ENCODE data around the gene GRID1.

Gene GRID1

GRCh38 chr10:86188326-86188725 is 178.3 kb downstream of the GRID1 start:
- TF ChIP-seq, protein P1, sequence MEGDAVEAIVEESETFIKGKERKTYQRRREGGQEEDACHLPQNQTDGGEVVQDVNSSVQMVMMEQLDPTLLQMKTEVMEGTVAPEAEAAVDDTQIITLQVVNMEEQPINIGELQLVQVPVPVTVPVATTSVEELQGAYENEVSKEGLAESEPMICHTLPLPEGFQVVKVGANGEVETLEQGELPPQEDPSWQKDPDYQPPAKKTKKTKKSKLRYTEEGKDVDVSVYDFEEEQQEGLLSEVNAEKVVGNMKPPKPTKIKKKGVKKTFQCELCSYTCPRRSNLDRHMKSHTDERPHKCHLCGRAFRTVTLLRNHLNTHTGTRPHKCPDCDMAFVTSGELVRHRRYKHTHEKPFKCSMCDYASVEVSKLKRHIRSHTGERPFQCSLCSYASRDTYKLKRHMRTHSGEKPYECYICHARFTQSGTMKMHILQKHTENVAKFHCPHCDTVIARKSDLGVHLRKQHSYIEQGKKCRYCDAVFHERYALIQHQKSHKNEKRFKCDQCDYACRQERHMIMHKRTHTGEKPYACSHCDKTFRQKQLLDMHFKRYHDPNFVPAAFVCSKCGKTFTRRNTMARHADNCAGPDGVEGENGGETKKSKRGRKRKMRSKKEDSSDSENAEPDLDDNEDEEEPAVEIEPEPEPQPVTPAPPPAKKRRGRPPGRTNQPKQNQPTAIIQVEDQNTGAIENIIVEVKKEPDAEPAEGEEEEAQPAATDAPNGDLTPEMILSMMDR (IDR thresholded peaks at IDR 0.05; ENCODE audit: low read length): no peak
- no peak for TF ChIP-seq EZH2 (IDR thresholded peaks at IDR 0.05; ENCODE audit: borderline replicate concordance, low read length)
- H3K4me1 ChIP-seq (ENCODE audit: insufficient read depth, low read length, severe bottlenecking): no peaks in the 10 kb centered on the region
- no peak overlapping the region for H3K9ac ChIP-seq (ENCODE audit: low read length)
- no peak overlapping the region for H3K4me2 ChIP-seq (ENCODE audit: low read length)
- no peaks in the 10 kb centered on the region for H3K27me3 ChIP-seq (ENCODE audit: insufficient read depth, low read length)
- H3K36me3 ChIP-seq (ENCODE audit: insufficient read depth, low read length): no peaks in the 10 kb centered on the region
- H2AFZ ChIP-seq (ENCODE audit: low read length): no peak overlapping the region
- no peak overlapping the region for H3K4me3 ChIP-seq (ENCODE audit: low read depth, low read length, poor library complexity, severe bottlenecking)
- H3K9me3 ChIP-seq (ENCODE audit: low read length): no peaks in the 10 kb centered on the region
- H3K79me2 ChIP-seq (ENCODE audit: insufficient read depth, low read length): no peaks in the 10 kb centered on the region
- no peaks in the 10 kb centered on the region for H4K20me1 ChIP-seq (ENCODE audit: insufficient read depth, low read length)
- no peak overlapping the region for H3K27ac ChIP-seq (ENCODE audit: low read depth, low read length, poor library complexity, severe bottlenecking)
- no peaks in the 10 kb centered on the region for H3K9me2 ChIP-seq (ENCODE audit: low read depth, low read length)
- no peaks in the 10 kb centered on the region for H3F3A ChIP-seq (ENCODE audit: insufficient read depth, low read length)

DNA sequence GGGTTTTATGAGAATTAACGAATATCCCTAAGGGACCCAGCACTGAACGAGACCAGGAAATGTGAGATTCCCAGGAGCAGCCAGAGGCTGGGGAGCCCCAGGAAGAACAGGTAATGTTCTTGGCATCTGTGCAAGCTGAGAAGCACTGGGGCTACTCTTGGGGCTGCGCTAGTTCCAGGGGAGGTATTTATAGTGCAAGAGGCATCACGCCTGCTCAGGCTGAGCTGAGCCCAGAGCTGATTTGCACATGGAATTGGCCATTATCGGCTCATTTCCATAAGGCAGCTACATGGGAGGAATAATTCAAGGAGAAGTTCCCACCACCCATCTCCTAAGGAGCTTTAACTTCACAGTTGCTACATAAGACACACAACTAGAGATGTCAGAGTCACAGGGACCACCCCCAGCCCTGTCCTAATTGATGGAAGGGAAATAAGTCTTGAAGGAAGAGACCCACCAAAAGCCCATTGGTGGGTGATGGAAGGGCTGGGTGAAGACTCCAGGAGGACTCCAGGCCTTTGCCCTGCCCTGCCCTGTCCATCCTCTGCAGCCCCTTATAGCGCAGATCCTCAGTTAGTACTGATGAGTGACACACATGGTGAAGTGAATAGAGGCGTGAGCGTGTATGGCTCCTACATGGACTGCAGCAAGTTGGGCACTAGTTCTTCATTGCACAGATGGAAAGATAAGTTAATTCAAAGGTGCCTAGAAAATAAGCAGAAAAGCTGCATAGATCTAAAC is 178.9 kb downstream of the GRID1 start:
- H3K79me2 ChIP-seq (ENCODE audit: insufficient read depth, low read length): no peaks in the 10 kb centered on the region
- H3K9ac ChIP-seq (ENCODE audit: low read length): no peak overlapping the region
- H3K27me3 ChIP-seq (ENCODE audit: insufficient read depth, low read length): no peaks in the 10 kb centered on the region
- no peaks in the 10 kb centered on the region for H3K9me3 ChIP-seq (ENCODE audit: low read length)
- no peaks in the 10 kb centered on the region for H3F3A ChIP-seq (ENCODE audit: insufficient read depth, low read length)
- H3K9me2 ChIP-seq (ENCODE audit: low read depth, low read length): no peaks in the 10 kb centered on the region
- no peak overlapping the region for H3K27ac ChIP-seq (ENCODE audit: low read depth, low read length, poor library complexity, severe bottlenecking)
- TF ChIP-seq, protein P1 (IDR thresholded peaks at IDR 0.05; ENCODE audit: low read length): no peak
- TF ChIP-seq EZH2 (IDR thresholded peaks at IDR 0.05; ENCODE audit: borderline replicate concordance, low read length): no peak
- no peak overlapping the region for H2AFZ ChIP-seq (ENCODE audit: low read length)
- no peaks in the 10 kb centered on the region for H3K36me3 ChIP-seq (ENCODE audit: insufficient read depth, low read length)
- H3K4me3 ChIP-seq (ENCODE audit: low read depth, low read length, poor library complexity, severe bottlenecking): no peak overlapping the region
- no peak overlapping the region for H3K4me2 ChIP-seq (ENCODE audit: low read length)
- no peaks in the 10 kb centered on the region for H4K20me1 ChIP-seq (ENCODE audit: insufficient read depth, low read length)
- H3K4me1 ChIP-seq (ENCODE audit: insufficient read depth, low read length, severe bottlenecking): no peaks in the 10 kb centered on the region

DNA sequence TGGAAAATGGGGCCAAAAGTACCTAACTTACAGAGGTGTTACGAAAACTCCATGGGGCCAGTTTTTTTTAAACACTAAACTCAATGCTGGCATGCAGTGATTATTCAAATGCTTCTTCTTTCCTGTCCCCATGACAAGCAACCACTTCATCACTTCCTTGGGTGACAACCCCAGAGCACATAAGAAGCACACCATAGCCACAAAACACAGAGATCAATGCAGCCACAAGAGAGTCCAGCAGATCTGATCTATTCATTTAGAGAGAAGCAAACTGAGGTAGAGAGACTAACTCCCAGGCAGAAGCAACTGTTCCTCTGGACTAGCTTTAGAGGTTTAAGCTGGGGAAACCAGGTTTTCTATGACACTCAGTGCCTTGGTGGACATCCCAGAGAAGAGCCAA is 180.0 kb downstream of the GRID1 start:
- no peaks in the 10 kb centered on the region for H3K36me3 ChIP-seq (ENCODE audit: insufficient read depth, low read length)
- no peak overlapping the region for H3K27ac ChIP-seq (ENCODE audit: low read depth, low read length, poor library complexity, severe bottlenecking)
- H3K9me2 ChIP-seq (ENCODE audit: low read depth, low read length): no peaks in the 10 kb centered on the region
- H3K4me1 ChIP-seq (ENCODE audit: insufficient read depth, low read length, severe bottlenecking): no peaks in the 10 kb centered on the region
- H3F3A ChIP-seq (ENCODE audit: insufficient read depth, low read length): no peaks in the 10 kb centered on the region
- no peaks in the 10 kb centered on the region for H3K27me3 ChIP-seq (ENCODE audit: insufficient read depth, low read length)
- no peak overlapping the region for H3K4me3 ChIP-seq (ENCODE audit: low read depth, low read length, poor library complexity, severe bottlenecking)
- no peak overlapping the region for H3K4me2 ChIP-seq (ENCODE audit: low read length)
- no peaks in the 10 kb centered on the region for H4K20me1 ChIP-seq (ENCODE audit: insufficient read depth, low read length)
- H2AFZ ChIP-seq (ENCODE audit: low read length): no peak overlapping the region
- H3K9me3 ChIP-seq (ENCODE audit: low read length): no peaks in the 10 kb centered on the region
- TF ChIP-seq, protein P1 (IDR thresholded peaks at IDR 0.05; ENCODE audit: low read length): no peak
- no peak for TF ChIP-seq EZH2 (IDR thresholded peaks at IDR 0.05; ENCODE audit: borderline replicate concordance, low read length)
- no peak overlapping the region for H3K9ac ChIP-seq (ENCODE audit: low read length)
- H3K79me2 ChIP-seq (ENCODE audit: insufficient read depth, low read length): no peaks in the 10 kb centered on the region
